ENCODE measurements around the gene BTNL9. TPM values are rescaled to one million over a fixed set of nuclear protein-coding genes. Genes with fewer than 3 reads are reported as not detected.
"Not testable (repeated sequence)": the region's sequence is repeated elsewhere in the genome, so short reads cannot be mapped to it uniquely, and the experiment has no call there.

BTNL9 gene
- total RNA-seq, 6 experiments from 2014 or later, result 5.3 to 11.6 (median 7.8) TPM

GRCh38 chr5:181008136-181008535 lies 31.9 kb upstream of the BTNL9 start:
- 59% methylated on average over 2 of the region's 6 CpGs for WGBS (ENCODE audit: insufficient coverage, low coverage, low lambda C conversion rate, missing lambda C conversion rate)
- ATAC-seq (no peak), DNase-seq (no peak)
- TF ChIP-seq POLR2A (IDR thresholded peaks at IDR 0.05) (no peak), CTCF (IDR thresholded peaks at IDR 0.05) (no peak)
- H3K27ac ChIP-seq, result no peak overlapping the region
- no peaks in the 10 kb centered on the region for H3K4me1 ChIP-seq
- H3K9me3 ChIP-seq, result no peaks in the 10 kb centered on the region
- H3K4me3 ChIP-seq, result no peak overlapping the region
- intact Hi-C loops (cut with DNase I), result no loop called here
- H3K27me3 ChIP-seq, result no peaks in the 10 kb centered on the region
- H3K36me3 ChIP-seq, result no peaks in the 10 kb centered on the region

GRCh38 chr5:181010018-181010417 lies 30.0 kb upstream of the BTNL9 start:
- H3K9me3 ChIP-seq; DNase-seq; H3K4me1 ChIP-seq; H3K4me3 ChIP-seq; H3K27me3 ChIP-seq; ATAC-seq; H3K36me3 ChIP-seq; intact Hi-C loops (cut with DNase I); H3K27ac ChIP-seq: not testable (repeated sequence)
- 74% methylated on average over 4 of the region's 4 CpGs for WGBS (ENCODE audit: insufficient coverage, low coverage, low lambda C conversion rate, missing lambda C conversion rate)

GRCh38 chr5:181014654-181015053 lies 25.4 kb upstream of the BTNL9 start:
- DNase-seq; ATAC-seq; H3K4me1 ChIP-seq; H3K27me3 ChIP-seq; H3K9me3 ChIP-seq; H3K36me3 ChIP-seq; intact Hi-C loops (cut with DNase I); H3K27ac ChIP-seq; H3K4me3 ChIP-seq: not testable (repeated sequence)

GRCh38 chr5:181017448-181017847 lies 22.6 kb upstream of the BTNL9 start:
- 66% methylated on average over 3 of the region's 3 CpGs for WGBS (ENCODE audit: insufficient coverage, low coverage, low lambda C conversion rate, missing lambda C conversion rate)
- H3K4me1 ChIP-seq; H3K27ac ChIP-seq; H3K4me3 ChIP-seq; H3K36me3 ChIP-seq; H3K27me3 ChIP-seq; H3K9me3 ChIP-seq; intact Hi-C loops (cut with DNase I); ATAC-seq; DNase-seq: not testable (repeated sequence)

DNA sequence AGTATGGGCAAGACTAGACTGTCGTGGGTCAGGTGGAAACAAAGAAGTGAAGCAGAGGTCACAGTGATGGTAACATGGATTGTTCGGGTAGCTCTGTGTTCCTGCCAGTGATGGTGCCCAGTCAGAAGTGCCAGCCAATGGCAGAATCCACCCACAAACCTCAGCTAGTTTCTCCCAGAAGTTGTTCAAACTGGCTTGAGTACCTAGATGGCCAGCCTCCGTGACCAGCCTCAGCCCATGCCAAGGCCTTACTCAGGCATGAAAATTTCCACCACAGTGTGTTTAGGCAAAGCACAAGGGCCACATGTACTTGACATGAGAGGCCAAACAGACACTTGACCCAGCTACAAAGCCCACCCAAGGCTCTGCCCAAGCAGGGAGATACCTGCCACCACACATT lies 19.4 kb upstream of the BTNL9 start:
- H3K27me3 ChIP-seq, result no peaks in the 10 kb centered on the region
- ATAC-seq, result no peak
- no peak overlapping the region for H3K4me3 ChIP-seq
- no peak overlapping the region for H3K27ac ChIP-seq
- WGBS (ENCODE audit: insufficient coverage, low coverage, low lambda C conversion rate, missing lambda C conversion rate), result 76% methylated on average over 2 of the region's 3 CpGs
- TF ChIP-seq CTCF (IDR thresholded peaks at IDR 0.05) (no peak), POLR2A (IDR thresholded peaks at IDR 0.05) (no peak)
- no peaks in the 10 kb centered on the region for H3K36me3 ChIP-seq
- intact Hi-C loops (cut with DNase I), result no loop called here
- no peaks in the 10 kb centered on the region for H3K4me1 ChIP-seq
- no peak for DNase-seq
- H3K9me3 ChIP-seq, result no peaks in the 10 kb centered on the region

GRCh38 chr5:181024245-181025064 lies 15.6 kb upstream of the BTNL9 start:
- intact Hi-C loops (cut with DNase I), result no loop called here
- Histone ChIP-seq H3K27ac (no peak overlapping the region), H3K9me3 (no peaks in the 10 kb centered on the region), H3K36me3 (no peaks in the 10 kb centered on the region), H3K4me1 (no peaks in the 10 kb centered on the region), H3K4me3 (no peak overlapping the region), H3K27me3 (no peaks in the 10 kb centered on the region)
- no CpG with 5 or more reads among the region's 1 CpG for WGBS (ENCODE audit: insufficient coverage, low coverage, low lambda C conversion rate, missing lambda C conversion rate)
- DNase-seq (peak in 1 of 3 donors; percentile 24), ATAC-seq (peak in 1 of 4 donors; percentile 16)
- TF ChIP-seq CTCF (IDR thresholded peaks at IDR 0.05), result no peak
- TF ChIP-seq POLR2A (IDR thresholded peaks at IDR 0.05), result no peak
